ENCODE data around the gene ZNF462.

ZNF462 gene

DNA sequence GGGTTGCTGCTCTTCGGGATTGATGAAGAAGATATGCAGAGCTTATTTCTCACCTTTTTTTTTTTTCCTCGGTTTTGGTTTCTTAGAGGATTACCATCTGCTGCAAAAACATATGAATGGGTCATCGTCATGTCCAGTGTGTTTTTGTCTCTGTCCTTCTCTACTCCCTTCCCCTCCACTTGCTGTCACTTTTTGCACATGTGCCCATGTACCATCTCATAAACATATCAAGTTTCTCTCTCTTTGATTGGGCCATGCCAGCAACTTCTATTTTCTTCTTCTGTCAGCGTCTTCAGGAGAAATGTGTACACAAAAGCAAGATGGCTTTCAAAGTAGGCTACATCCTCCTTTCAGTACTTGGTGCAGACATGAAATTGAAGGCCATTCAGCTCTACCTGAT, 57.1 kb downstream of the ZNF462 start:
- H3K4me2 ChIP-seq, result peak overlapping the region; percentile 46; the same call in 1 of the 2 replicates
- peaks cover 21% of the 10 kb centered on the region for H3K36me3 ChIP-seq
- H4K20me1 ChIP-seq, result no peaks in the 10 kb centered on the region
- H3K27ac ChIP-seq, result no peak overlapping the region
- no peak for TF ChIP-seq Cebpa-rat (IDR thresholded peaks at IDR 0.05)
- H3K9ac ChIP-seq, result no peak overlapping the region
- no peak overlapping the region for H3K4me3 ChIP-seq
- H3K9me3 ChIP-seq, result peaks cover 20% of the 10 kb centered on the region; the same call in 1 of the 2 replicates
- H3K27me3 ChIP-seq, result no peaks in the 10 kb centered on the region
- peaks cover 22% of the 10 kb centered on the region for H3K4me1 ChIP-seq

DNA sequence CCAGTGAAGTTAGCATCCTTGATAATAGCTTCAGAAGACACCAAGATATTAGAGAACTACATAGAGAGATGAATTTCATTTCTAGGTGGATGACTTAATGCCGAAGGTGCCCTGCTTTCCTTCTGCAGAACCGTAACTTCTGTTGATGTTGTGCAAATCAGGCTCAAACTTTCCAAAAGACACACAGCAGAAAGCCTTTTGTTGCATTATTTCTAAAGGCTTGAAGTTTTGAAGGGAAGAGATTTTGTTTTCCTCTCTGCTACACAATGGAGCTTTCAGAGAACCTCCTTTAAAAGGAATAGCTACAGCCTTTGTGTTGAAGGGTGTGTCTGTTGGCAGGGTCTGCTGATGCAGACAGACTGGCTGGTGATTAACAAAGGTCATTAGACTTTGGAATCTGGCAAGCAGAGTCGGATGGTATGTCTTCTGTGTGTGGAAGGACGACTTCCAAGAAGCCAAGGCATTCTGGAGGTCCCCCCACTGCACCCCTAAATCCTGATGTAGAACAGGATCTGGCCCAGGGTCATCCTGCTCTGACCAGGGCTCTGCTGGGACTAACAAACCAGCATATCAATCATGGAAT, 57.8 kb downstream of the ZNF462 start:
- H3K4me2 ChIP-seq, result peak overlapping the region; percentile 46
- no peak for TF ChIP-seq Cebpa-rat (IDR thresholded peaks at IDR 0.05)
- H3K27ac ChIP-seq, result peak overlapping the region; percentile 63; the same call in 1 of the 2 replicates
- H3K36me3 ChIP-seq, result peaks cover 28% of the 10 kb centered on the region
- peaks cover 27% of the 10 kb centered on the region for H3K9me3 ChIP-seq
- no peaks in the 10 kb centered on the region for H4K20me1 ChIP-seq
- no peak overlapping the region for H3K4me3 ChIP-seq
- no peak overlapping the region for H3K9ac ChIP-seq
- peaks cover 22% of the 10 kb centered on the region for H3K4me1 ChIP-seq
- no peaks in the 10 kb centered on the region for H3K27me3 ChIP-seq

DNA sequence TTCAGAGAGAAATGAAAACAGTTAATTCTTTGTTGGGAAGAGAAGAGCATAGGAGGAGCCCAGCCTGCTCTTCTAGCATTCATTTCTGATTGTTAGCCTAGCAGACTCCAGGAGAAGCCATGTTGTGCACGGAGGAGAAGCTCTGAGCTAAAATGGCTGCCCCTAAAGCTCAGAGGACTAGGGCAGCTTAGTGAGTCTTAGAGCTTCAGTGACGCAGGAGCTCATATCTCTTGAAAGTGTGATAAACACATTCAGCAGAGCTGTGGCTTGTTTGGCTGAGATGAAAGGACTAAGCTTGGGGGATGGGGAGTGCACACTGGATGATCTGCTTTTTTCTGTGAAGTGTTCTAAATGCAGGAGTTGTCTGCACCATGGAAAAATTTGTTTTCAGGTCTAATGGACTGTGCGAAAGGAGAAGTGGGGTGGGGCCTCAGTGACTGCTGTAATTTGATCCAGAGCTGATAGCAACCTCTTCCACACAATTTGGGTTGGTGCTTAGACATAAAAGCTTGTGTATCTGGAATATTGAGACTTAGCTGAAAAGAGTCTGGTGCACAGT, 58.5 kb downstream of the ZNF462 start:
- H3K9me3 ChIP-seq, result peaks cover 32% of the 10 kb centered on the region
- H3K36me3 ChIP-seq, result peaks cover 34% of the 10 kb centered on the region
- no peak overlapping the region for H3K9ac ChIP-seq
- H3K27ac ChIP-seq, result peak overlapping the region; percentile 63; the same call in 1 of the 2 replicates
- no peaks in the 10 kb centered on the region for H4K20me1 ChIP-seq
- H3K4me3 ChIP-seq, result no peak overlapping the region
- H3K4me1 ChIP-seq, result peaks cover 22% of the 10 kb centered on the region
- H3K4me2 ChIP-seq, result peak overlapping the region; percentile 46
- no peak for TF ChIP-seq Cebpa-rat (IDR thresholded peaks at IDR 0.05)
- no peaks in the 10 kb centered on the region for H3K27me3 ChIP-seq

DNA sequence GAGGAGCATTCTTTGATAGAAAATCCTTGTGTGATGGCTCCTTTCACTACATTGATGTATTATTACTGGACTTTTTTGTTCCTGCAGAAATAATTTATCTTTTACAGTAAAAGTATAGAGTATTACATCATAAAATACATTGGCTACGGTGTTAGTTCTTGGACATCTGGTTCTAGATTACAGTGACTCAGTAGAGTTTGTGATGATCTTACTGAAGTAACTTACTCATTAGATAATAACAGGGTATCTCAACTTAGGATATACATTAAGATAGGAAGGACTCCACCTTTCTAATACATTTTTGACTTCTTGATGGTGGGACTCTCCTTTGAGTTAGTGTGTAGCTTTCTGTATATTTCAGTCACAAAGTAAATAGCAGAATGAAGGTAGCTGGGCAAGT, 59.1 kb downstream of the ZNF462 start:
- Histone ChIP-seq H3K9ac (no peak overlapping the region), H4K20me1 (no peaks in the 10 kb centered on the region), H3K4me3 (no peak overlapping the region), H3K27me3 (no peaks in the 10 kb centered on the region), H3K9me3 (peaks cover 34% of the 10 kb centered on the region), H3K4me1 (peaks cover 22% of the 10 kb centered on the region), H3K36me3 (peaks cover 40% of the 10 kb centered on the region), H3K4me2 (peak overlapping the region; percentile 46; the same call in 1 of the 2 replicates), H3K27ac (no peak overlapping the region)
- no peak for TF ChIP-seq Cebpa-rat (IDR thresholded peaks at IDR 0.05)

DNA sequence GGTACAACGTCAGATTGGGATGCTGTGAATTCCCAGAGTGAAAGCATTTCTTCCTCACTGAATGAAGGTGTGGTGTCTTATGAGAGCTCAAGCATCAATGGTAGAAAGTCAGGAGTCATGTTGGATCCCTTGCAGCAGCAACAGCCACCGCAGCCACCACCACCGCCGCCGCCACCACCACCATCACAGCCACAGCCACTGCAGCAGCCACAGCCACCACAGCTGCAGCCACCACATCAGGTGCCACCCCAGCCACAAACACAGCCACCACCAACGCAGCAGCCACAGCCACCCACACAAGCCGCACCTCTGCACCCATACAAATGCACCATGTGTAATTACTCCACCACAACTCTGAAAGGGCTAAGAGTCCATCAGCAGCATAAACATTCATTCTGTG, 62.4 kb downstream of the ZNF462 start:
- no peak overlapping the region for H3K4me2 ChIP-seq
- H4K20me1 ChIP-seq, result no peaks in the 10 kb centered on the region
- no peak overlapping the region for H3K27ac ChIP-seq
- peaks cover 17% of the 10 kb centered on the region for H3K4me1 ChIP-seq
- H3K9me3 ChIP-seq, result peaks cover 42% of the 10 kb centered on the region
- TF ChIP-seq Cebpa-rat (IDR thresholded peaks at IDR 0.05), result no peak
- H3K27me3 ChIP-seq, result no peaks in the 10 kb centered on the region
- H3K9ac ChIP-seq, result no peak overlapping the region
- H3K4me3 ChIP-seq, result no peak overlapping the region
- H3K36me3 ChIP-seq, result peaks cover 69% of the 10 kb centered on the region

DNA sequence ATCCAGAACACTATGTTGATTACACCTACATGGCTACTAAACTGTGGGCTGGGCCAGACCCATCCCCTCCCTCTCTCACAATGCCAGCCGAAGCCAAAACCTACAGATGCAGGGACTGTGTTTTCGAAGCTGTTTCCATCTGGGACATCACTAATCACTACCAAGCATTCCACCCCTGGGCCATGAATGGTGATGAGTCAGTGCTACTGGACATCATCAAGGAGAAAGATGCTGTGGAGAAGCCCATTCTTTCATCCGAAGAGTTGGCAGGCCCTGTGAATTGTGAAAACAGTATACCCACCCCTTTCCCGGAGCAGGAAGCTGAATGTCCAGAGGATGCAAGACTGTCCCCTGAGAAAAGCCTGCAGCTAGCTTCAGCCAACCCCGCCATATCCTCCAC, 65.0 kb downstream of the ZNF462 start:
- no peak overlapping the region for H3K4me3 ChIP-seq
- H3K27ac ChIP-seq, result no peak overlapping the region
- peaks cover 93% of the 10 kb centered on the region for H3K36me3 ChIP-seq
- H4K20me1 ChIP-seq, result no peaks in the 10 kb centered on the region
- no peak overlapping the region for H3K9ac ChIP-seq
- TF ChIP-seq Cebpa-rat (IDR thresholded peaks at IDR 0.05), result no peak
- H3K4me2 ChIP-seq, result no peak overlapping the region
- no peaks in the 10 kb centered on the region for H3K27me3 ChIP-seq
- H3K9me3 ChIP-seq, result peaks cover 42% of the 10 kb centered on the region
- H3K4me1 ChIP-seq, result no peaks in the 10 kb centered on the region

DNA sequence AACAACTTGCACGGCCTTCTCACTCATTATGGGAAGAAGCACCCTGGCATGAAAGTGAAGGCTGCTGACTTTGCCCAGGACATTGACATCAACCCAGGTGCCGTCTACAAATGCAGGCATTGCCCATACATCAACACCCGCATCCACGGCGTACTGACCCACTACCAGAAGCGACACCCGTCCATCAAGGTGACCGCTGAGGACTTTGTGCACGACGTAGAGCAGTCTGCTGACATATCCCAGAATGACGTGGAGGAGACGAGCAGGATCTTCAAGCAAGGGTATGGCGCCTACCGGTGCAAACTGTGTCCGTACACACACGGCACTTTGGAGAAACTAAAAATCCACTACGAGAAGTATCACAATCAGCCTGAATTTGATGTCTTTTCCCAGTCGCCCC, 65.4 kb downstream of the ZNF462 start:
- Histone ChIP-seq H3K36me3 (peaks cover 89% of the 10 kb centered on the region), H3K27ac (no peak overlapping the region), H4K20me1 (no peaks in the 10 kb centered on the region), H3K27me3 (no peaks in the 10 kb centered on the region), H3K4me1 (no peaks in the 10 kb centered on the region), H3K4me3 (no peak overlapping the region), H3K4me2 (no peak overlapping the region), H3K9me3 (peaks cover 39% of the 10 kb centered on the region), H3K9ac (no peak overlapping the region)
- no peak for TF ChIP-seq Cebpa-rat (IDR thresholded peaks at IDR 0.05)

DNA sequence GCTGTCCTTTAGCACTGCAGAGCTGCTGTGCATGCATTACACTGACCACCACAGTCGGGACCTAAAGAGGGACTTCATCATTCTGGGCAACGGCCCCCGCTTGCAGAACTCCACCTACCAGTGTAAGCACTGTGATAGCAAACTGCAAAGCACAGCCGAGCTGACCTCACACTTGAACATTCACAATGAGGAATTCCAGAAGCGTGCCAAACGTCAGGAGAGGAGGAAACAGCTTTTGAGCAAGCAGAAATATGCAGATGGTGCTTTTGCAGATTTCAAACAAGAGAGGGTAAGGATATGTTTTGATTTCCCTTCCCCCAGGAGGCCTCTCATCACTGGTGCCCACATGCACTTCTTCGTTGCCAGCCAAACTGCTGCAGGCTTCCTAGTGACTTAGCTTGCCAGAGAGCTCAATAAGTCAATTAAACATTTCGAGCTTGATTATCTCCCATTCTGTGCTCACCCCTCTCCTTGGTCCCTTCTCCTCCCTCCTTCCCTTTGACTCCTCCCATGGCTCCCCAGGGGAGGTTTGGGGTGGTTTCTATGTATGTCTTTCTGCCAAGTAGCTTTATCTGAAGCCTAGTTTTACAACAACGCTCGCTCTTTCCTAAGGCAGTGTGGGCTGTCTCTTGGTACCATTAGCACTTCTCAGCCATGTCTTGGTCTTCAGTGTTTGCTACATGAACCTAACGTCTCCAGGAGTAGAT, 66.7 kb downstream of the ZNF462 start:
- Histone ChIP-seq H3K4me3 (no peak overlapping the region), H3K27me3 (no peaks in the 10 kb centered on the region), H3K4me1 (no peaks in the 10 kb centered on the region), H4K20me1 (no peaks in the 10 kb centered on the region), H3K27ac (no peak overlapping the region), H3K9ac (no peak overlapping the region), H3K4me2 (no peak overlapping the region), H3K36me3 (peaks cover 77% of the 10 kb centered on the region), H3K9me3 (peaks cover 27% of the 10 kb centered on the region)
- TF ChIP-seq Cebpa-rat (IDR thresholded peaks at IDR 0.05), result no peak

DNA sequence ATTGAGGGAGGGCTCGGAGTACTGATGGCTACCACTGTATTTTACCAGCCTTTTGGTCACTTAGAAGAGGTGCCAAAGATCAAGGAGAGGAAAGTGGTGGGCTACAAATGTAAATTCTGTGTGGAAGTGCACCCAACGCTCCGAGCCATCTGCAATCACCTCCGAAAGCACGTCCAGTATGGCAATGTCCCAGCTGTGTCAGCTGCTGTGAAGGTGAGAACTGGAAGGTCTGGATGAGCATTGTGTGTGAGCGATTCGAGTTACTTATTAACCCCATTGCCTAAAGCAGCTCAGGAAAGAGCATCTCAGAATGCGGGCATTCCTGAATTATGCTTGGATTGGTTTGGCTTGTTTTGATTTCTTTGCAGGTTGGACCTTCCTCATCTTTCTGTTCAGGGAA, 67.5 kb downstream of the ZNF462 start:
- H3K4me3 ChIP-seq, result no peak overlapping the region
- H3K36me3 ChIP-seq, result peaks cover 68% of the 10 kb centered on the region
- no peak overlapping the region for H3K27ac ChIP-seq
- no peaks in the 10 kb centered on the region for H3K27me3 ChIP-seq
- no peak for TF ChIP-seq Cebpa-rat (IDR thresholded peaks at IDR 0.05)
- H3K4me2 ChIP-seq, result no peak overlapping the region
- no peaks in the 10 kb centered on the region for H3K4me1 ChIP-seq
- peaks cover 18% of the 10 kb centered on the region for H3K9me3 ChIP-seq
- no peak overlapping the region for H3K9ac ChIP-seq
- H4K20me1 ChIP-seq, result no peaks in the 10 kb centered on the region

DNA sequence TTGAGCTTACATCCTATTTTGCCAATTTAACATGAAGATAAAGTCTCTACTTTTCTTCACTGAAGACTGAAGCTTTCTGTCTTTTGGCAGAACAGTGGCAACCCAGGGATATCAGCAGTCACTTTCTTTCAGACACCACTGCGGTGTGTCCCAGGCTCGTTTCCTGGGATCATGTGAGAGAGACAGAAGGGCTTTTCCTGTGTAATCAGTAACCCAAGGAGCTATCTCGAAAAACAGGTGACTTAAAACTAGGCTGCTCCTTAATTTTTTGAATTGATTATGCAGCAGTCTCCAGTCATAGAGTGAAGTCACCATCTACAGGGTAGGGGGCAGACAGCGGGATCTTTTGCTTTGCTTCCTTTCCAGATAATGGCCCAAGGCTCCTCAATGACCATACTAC, 68.5 kb downstream of the ZNF462 start:
- H3K4me2 ChIP-seq, result no peak overlapping the region
- no peak overlapping the region for H3K27ac ChIP-seq
- H3K4me3 ChIP-seq, result no peak overlapping the region
- H3K9me3 ChIP-seq, result peaks cover 10% of the 10 kb centered on the region; the same call in 1 of the 2 replicates
- H4K20me1 ChIP-seq, result no peaks in the 10 kb centered on the region
- no peaks in the 10 kb centered on the region for H3K27me3 ChIP-seq
- H3K4me1 ChIP-seq, result no peaks in the 10 kb centered on the region
- no peak overlapping the region for H3K9ac ChIP-seq
- peaks cover 67% of the 10 kb centered on the region for H3K36me3 ChIP-seq
- no peak for TF ChIP-seq Cebpa-rat (IDR thresholded peaks at IDR 0.05)
